Measurements from ENCODE around the gene DMPK. TPM values are rescaled to one million over a fixed set of nuclear protein-coding genes. Genes with fewer than 3 reads are reported as not detected.

The DMPK gene
- total RNA-seq, 2 experiments from 2014 or later, result 14.9 to 34.7 TPM

DNA sequence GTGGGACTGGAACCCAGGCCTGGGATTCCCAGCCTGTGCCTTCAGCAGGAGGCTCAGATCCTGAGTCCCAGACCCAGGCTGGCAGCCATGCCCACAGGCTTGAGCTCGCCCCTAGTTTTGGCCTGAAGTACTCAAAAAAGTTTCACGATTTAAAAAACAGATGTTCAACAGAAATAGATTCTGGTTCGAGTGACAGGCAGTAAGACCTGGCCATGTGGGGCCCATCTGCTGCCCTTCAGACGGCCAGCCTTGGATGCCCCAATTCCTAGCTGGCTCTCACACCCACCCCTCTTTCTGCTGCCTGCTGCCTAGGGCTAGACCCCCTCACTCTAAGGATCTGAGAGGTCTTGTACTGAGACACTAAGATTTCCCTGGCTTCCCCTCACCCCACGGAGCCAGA is 2.8 kb upstream of the DMPK start:
- Histone ChIP-seq H3K79me2 (ENCODE audit: insufficient read depth, low read depth, low read length) (no peaks in the 10 kb centered on the region), H3K4me1 (ENCODE audit: insufficient read depth, low read length, poor library complexity, severe bottlenecking) (no peaks in the 10 kb centered on the region), H3K36me3 (ENCODE audit: insufficient read depth, low read length) (peaks cover 33% of the 10 kb centered on the region), H3K27ac (ENCODE audit: low read depth, low read length, poor library complexity, severe bottlenecking) (no peak overlapping the region), H3K9me3 (ENCODE audit: low read length) (no peaks in the 10 kb centered on the region), H2AFZ (ENCODE audit: low read length) (no peak overlapping the region), H3K4me3 (ENCODE audit: low read depth, low read length, poor library complexity, severe bottlenecking) (no peak overlapping the region), H3K4me2 (ENCODE audit: low read length) (no peak overlapping the region), H4K20me1 (ENCODE audit: insufficient read depth, low read length) (no peaks in the 10 kb centered on the region; the same call in 1 of the 2 replicates), H3K9me2 (ENCODE audit: insufficient read depth, low read length) (no peaks in the 10 kb centered on the region)
- DNase-seq (ENCODE audit: low spot score), result no peak
- ChIA-PET CTCF (ENCODE audit: unreplicated experiment) (no interaction called here), POLR2A (no interaction called here)
- BruUV-seq (replicated peaks), result no TSS peak
- TF ChIP-seq, protein P1, sequence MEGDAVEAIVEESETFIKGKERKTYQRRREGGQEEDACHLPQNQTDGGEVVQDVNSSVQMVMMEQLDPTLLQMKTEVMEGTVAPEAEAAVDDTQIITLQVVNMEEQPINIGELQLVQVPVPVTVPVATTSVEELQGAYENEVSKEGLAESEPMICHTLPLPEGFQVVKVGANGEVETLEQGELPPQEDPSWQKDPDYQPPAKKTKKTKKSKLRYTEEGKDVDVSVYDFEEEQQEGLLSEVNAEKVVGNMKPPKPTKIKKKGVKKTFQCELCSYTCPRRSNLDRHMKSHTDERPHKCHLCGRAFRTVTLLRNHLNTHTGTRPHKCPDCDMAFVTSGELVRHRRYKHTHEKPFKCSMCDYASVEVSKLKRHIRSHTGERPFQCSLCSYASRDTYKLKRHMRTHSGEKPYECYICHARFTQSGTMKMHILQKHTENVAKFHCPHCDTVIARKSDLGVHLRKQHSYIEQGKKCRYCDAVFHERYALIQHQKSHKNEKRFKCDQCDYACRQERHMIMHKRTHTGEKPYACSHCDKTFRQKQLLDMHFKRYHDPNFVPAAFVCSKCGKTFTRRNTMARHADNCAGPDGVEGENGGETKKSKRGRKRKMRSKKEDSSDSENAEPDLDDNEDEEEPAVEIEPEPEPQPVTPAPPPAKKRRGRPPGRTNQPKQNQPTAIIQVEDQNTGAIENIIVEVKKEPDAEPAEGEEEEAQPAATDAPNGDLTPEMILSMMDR (conservative IDR thresholded peaks at IDR 0.05; ENCODE audit: low read length), result no peak
- intact Hi-C loops (cut with micrococcal nuclease; ENCODE audit: unreplicated experiment), result no loop called here

DNA sequence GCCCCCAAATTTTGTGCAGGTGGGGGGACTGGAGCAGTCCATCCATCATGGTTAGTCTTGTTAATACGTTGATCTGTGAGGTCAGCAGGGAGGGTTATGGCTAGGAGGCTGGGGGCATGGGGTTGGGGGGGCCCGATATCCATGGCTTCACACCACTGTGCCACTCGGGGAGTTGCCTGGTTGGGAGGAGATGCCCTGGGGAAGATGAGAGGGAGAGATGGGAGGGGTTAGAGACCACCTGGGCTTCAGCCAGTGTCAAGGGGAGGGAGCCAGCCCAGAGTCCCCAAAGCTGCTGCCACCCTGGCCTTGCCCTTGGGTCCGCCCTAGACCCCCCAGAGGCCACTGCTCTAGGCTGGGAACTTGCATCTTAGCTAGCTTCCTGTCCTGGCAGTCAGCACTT is 1.8 kb upstream of the DMPK start:
- no peaks in the 10 kb centered on the region for H3K9me3 ChIP-seq (ENCODE audit: low read length)
- H3K9me2 ChIP-seq (ENCODE audit: insufficient read depth, low read length), result no peaks in the 10 kb centered on the region
- no TSS peak for BruUV-seq (replicated peaks)
- H3K79me2 ChIP-seq (ENCODE audit: insufficient read depth, low read depth, low read length), result no peaks in the 10 kb centered on the region
- no peak overlapping the region for H3K27ac ChIP-seq (ENCODE audit: low read depth, low read length, poor library complexity, severe bottlenecking)
- no peaks in the 10 kb centered on the region; the same call in 1 of the 2 replicates for H4K20me1 ChIP-seq (ENCODE audit: insufficient read depth, low read length)
- H3K4me2 ChIP-seq (ENCODE audit: low read length), result no peak overlapping the region
- ChIA-PET POLR2A (no interaction called here), CTCF (ENCODE audit: unreplicated experiment) (no interaction called here)
- peaks cover 5% of the 10 kb centered on the region for H3K4me1 ChIP-seq (ENCODE audit: insufficient read depth, low read length, poor library complexity, severe bottlenecking)
- TF ChIP-seq, protein P1 (conservative IDR thresholded peaks at IDR 0.05; ENCODE audit: low read length), result no peak
- no peak for TF ChIP-seq EZH2phosphoT487 (IDR thresholded peaks at IDR 0.05; ENCODE audit: borderline replicate concordance, low read depth, low read length)
- no peak overlapping the region for H3K4me3 ChIP-seq (ENCODE audit: low read depth, low read length, poor library complexity, severe bottlenecking)
- no peak for DNase-seq (ENCODE audit: low spot score)
- intact Hi-C loops (cut with micrococcal nuclease; ENCODE audit: unreplicated experiment), result no loop called here
- no peak overlapping the region for H2AFZ ChIP-seq (ENCODE audit: low read length)
- peaks cover 27% of the 10 kb centered on the region for H3K36me3 ChIP-seq (ENCODE audit: insufficient read depth, low read length)

DNA sequence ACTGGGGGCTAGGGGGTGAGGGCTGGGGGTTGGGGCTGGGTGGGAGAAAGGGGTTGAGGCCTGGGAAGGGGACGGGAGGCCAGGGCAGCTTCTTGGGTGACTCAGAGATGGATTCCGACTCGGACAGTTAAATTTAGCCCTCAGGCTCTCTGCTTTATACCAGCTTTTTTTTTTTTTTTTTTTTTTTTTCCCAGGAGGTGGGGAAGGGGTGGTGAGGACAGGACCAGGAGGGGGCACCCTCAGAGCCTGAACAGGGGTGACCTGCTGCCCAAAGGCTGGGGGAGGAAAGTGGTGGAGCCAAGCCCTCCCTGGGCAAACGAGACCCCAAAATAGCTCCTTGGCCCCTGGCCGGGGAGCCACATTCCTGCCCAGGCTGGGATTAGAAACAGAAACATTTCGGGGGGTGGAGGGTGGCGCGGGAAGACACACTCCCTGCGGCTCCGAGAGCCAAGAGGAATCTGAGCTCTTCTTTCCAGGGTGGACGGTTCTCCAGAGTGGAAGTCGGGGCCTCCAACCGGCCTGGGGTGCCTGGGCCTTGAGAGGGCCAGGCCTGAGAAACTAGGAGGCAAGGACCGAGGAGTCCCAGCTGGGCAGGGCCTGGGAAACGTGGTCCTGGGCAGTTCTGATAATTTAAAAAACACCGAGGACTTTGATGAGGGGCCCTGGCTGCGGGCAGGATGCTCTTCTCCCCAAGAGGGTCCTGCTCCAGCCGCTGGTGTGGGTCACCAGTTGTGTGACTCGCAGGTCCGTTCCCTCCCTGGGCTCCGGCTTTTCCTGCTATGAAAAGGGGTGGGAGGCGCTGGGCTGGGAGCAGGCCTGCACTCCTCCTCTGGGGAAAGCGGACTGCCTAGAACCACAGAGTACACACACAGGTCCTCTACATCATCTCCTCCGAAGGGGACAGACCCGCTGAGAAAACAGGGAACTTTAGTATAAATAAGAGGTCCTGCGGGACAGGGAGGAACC is 813 bp upstream of the DMPK start:
- Histone ChIP-seq H3K27ac (ENCODE audit: low read depth, low read length, poor library complexity, severe bottlenecking) (no peak overlapping the region), H3K9me3 (ENCODE audit: low read length) (no peaks in the 10 kb centered on the region), H3K36me3 (ENCODE audit: insufficient read depth, low read length) (peaks cover 17% of the 10 kb centered on the region; the same call in 1 of the 2 replicates), H3K4me1 (ENCODE audit: insufficient read depth, low read length, poor library complexity, severe bottlenecking) (peaks cover 12% of the 10 kb centered on the region), H3K79me2 (ENCODE audit: insufficient read depth, low read depth, low read length) (no peaks in the 10 kb centered on the region), H3K4me3 (ENCODE audit: low read depth, low read length, poor library complexity, severe bottlenecking) (no peak overlapping the region), H2AFZ (ENCODE audit: low read length) (no peak overlapping the region), H3K4me2 (ENCODE audit: low read length) (no peak overlapping the region), H4K20me1 (ENCODE audit: insufficient read depth, low read length) (no peaks in the 10 kb centered on the region; the same call in 1 of the 2 replicates), H3K9me2 (ENCODE audit: insufficient read depth, low read length) (no peaks in the 10 kb centered on the region)
- POLR2A ChIA-PET, result interaction anchor here (0.6 kb wide), 1 partner anchor 823 kb away, joined by 3 read pairs; no protein-coding TSS in a partner anchor
- CTCF ChIA-PET (ENCODE audit: unreplicated experiment), result no interaction called here
- BruUV-seq (replicated peaks), result TSS peak; percentile 39
- intact Hi-C loops (cut with micrococcal nuclease; ENCODE audit: unreplicated experiment), result no loop called here
- TF ChIP-seq, protein P1 (conservative IDR thresholded peaks at IDR 0.05; ENCODE audit: low read length), result no peak
- TF ChIP-seq EZH2phosphoT487 (IDR thresholded peaks at IDR 0.05; ENCODE audit: borderline replicate concordance, low read depth, low read length), result no peak
- no peak for DNase-seq (ENCODE audit: low spot score)
